Measurements from ENCODE around the gene STX3. TPM values are rescaled to one million over a fixed set of nuclear protein-coding genes. Genes with fewer than 3 reads are reported as not detected.

STX3 gene
- total and polyA plus RNA-seq, 7 donors, result 3.8 to 11.1 (median 7.3) TPM

DNA sequence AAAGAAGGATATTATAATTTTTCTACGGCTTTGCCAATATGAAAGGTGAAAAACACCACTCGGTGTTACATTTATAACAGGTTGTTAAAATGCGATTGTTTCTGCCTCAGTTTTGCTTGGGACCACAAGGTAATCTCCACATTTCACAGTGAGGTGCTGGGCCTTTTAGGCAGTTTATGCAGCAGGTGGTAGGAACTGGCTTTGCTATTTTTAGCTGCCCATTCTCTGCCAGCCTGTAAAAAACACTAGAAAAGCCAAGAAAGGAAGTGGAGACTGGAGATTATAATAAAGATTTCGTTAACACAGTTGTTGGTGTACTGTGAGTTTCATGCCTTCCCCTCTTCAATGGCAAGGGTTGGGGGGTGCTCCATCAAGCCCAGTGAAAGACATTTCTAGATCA, 63.4 kb downstream of the STX3 start:
- Histone ChIP-seq H3K27ac (no peak overlapping the region), H3K27me3 (ENCODE audit: insufficient read depth in 3 of 3, low read length in 2 of 3) (no peaks in the 10 kb centered on the region), H3K36me3 (ENCODE audit: insufficient read depth in 1 of 2, low read depth in 1 of 2) (no peaks in the 10 kb centered on the region), H3K9me3 (no peaks in the 10 kb centered on the region), H3K4me3 (no peak overlapping the region), H3K4me1 (peaks cover 7% of the 10 kb centered on the region)
- intact Hi-C loops (cut with DNase I), result no loop called here
- 59 to 70% (median 61%) methylated on average over 4 of the region's 4 CpGs for WGBS, 3 donors
- DNase-seq (no peak), ATAC-seq (no peak)
- TF ChIP-seq, protein P1, sequence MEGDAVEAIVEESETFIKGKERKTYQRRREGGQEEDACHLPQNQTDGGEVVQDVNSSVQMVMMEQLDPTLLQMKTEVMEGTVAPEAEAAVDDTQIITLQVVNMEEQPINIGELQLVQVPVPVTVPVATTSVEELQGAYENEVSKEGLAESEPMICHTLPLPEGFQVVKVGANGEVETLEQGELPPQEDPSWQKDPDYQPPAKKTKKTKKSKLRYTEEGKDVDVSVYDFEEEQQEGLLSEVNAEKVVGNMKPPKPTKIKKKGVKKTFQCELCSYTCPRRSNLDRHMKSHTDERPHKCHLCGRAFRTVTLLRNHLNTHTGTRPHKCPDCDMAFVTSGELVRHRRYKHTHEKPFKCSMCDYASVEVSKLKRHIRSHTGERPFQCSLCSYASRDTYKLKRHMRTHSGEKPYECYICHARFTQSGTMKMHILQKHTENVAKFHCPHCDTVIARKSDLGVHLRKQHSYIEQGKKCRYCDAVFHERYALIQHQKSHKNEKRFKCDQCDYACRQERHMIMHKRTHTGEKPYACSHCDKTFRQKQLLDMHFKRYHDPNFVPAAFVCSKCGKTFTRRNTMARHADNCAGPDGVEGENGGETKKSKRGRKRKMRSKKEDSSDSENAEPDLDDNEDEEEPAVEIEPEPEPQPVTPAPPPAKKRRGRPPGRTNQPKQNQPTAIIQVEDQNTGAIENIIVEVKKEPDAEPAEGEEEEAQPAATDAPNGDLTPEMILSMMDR (IDR thresholded peaks at IDR 0.05), result no peak

DNA sequence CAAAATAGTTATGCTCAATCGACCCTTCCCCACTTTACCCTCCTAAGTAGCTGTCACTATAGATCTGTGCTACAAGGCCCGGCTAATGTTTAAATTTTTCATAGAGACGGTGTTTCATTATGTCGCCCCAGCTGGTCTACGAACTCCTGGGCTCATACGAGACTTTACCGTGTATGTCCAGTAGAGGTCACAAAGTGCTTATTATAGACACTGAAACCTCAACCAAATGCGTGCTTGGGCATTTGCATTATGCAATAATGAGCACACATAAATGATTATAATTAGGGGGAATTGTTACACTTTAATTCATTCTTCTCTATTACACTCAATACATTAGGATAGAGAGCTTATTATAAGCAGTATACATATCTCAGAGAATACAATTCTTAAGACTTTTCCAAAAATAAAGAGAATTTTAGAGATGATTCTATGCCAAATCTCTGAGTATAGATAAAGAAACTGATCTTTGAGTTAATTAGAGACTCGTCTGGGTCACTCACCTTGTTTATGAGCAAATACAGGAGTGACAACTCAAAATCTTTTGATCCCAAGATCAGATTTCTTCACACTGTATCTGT, 67.9 kb downstream of the STX3 start:
- intact Hi-C loops (cut with DNase I), result no loop called here

DNA sequence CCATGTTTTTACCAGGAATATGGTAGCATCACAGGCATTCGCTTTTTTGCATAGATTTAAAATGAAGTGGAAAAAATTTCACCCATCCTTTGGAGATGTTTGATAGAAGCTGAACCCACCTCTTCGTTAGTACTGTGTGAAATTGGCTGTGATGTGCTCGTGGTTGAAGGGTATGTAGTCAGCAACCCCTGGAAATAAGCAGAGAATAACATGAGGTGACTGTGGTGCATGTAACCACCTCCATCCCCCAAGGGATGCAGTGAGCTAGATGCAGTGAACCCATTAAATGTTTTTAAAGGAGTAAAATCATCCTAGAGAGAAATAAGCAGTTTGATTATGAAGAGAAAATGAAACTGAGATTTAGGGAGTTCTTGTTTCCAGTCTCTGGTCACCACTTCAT, 74.2 kb downstream of the STX3 start:
- Histone ChIP-seq H3K9me3 (no peaks in the 10 kb centered on the region), H3K27me3 (ENCODE audit: insufficient read depth in 3 of 3, low read length in 2 of 3) (no peaks in the 10 kb centered on the region), H3K4me3 (no peak overlapping the region), H3K27ac (no peak overlapping the region), H3K36me3 (ENCODE audit: insufficient read depth in 1 of 2, low read depth in 1 of 2) (no peaks in the 10 kb centered on the region), H3K4me1 (no peaks in the 10 kb centered on the region)
- intact Hi-C loops (cut with DNase I), result no loop called here
- no peak for ATAC-seq
- WGBS, 3 donors, result 69 to 78% (median 70%) methylated on average over 3 of the region's 3 CpGs
- TF ChIP-seq, protein P1 (IDR thresholded peaks at IDR 0.05), result no peak
- no peak for DNase-seq

More for the DNA sequence above, 67.9 kb downstream of the STX3 start:
- no peak for DNase-seq
- Histone ChIP-seq H3K4me3 (no peak overlapping the region), H3K27ac (no peak overlapping the region), H3K27me3 (ENCODE audit: insufficient read depth in 3 of 3, low read length in 2 of 3) (no peaks in the 10 kb centered on the region), H3K36me3 (ENCODE audit: insufficient read depth in 1 of 2, low read depth in 1 of 2) (no peaks in the 10 kb centered on the region), H3K4me1 (peaks cover 7% of the 10 kb centered on the region), H3K9me3 (no peaks in the 10 kb centered on the region)
- WGBS, 3 donors, result 7 to 13% (median 11%) methylated on average over 9 of the region's 9 CpGs
- TF ChIP-seq, protein P1 (IDR thresholded peaks at IDR 0.05), result peak; percentile 58
- peak in 3 of 4 donors; percentile 64 to 71 (median 67) for ATAC-seq

DNA sequence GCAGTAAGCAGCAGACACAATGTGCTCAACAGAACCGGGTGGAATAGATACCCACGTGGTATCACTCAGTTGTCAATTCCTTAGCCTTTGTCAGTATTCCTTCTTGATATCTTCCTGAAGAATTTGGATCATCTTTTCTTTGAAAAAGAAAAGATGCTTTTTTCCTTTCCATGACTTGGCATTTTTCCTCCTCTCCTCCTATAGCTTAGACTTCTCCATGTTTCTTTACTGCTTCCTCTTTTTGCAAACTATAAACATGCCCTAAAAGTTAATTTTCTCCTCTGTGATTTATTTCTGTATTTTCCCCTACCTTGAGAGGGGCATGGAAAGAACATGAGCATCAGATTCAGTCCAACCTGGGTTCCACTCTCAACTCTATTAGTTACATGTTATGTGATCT, 78.4 kb downstream of the STX3 start:
- TF ChIP-seq, protein P1 (IDR thresholded peaks at IDR 0.05), result no peak
- Histone ChIP-seq H3K9me3 (no peaks in the 10 kb centered on the region), H3K27me3 (ENCODE audit: insufficient read depth in 3 of 3, low read length in 2 of 3) (no peaks in the 10 kb centered on the region), H3K4me1 (no peaks in the 10 kb centered on the region), H3K27ac (no peak overlapping the region), H3K4me3 (no peak overlapping the region), H3K36me3 (ENCODE audit: insufficient read depth in 1 of 2, low read depth in 1 of 2) (no peaks in the 10 kb centered on the region)
- ATAC-seq (no peak), DNase-seq (no peak)
- 72 to 92% (median 89%) methylated on average over 2 of the region's 2 CpGs for WGBS, 3 donors
- intact Hi-C loops (cut with DNase I), result no loop called here

DNA sequence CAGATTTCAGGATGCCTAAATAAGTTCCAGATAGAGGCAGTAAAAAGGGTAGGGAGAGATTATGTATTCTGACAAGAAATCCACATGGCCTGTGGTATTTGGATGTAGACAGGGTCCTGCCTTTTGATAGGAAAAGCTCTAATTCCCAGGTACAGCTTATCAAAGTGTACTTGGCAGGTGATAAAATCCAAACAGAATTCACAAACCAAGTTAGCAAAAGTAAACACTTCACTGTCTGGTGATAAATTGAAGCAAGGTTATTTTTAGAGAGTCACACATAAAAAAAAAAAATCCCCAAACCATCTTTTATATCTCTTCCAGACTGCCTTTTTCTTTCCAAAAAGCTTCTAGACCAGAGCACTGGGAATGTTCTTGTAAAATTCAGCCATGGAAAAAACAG, 84.4 kb downstream of the STX3 start:
- Histone ChIP-seq H3K4me3 (no peak overlapping the region), H3K36me3 (ENCODE audit: insufficient read depth in 1 of 2, low read depth in 1 of 2) (no peaks in the 10 kb centered on the region), H3K27me3 (ENCODE audit: insufficient read depth in 3 of 3, low read length in 2 of 3) (no peaks in the 10 kb centered on the region), H3K4me1 (no peaks in the 10 kb centered on the region), H3K27ac (no peak overlapping the region), H3K9me3 (no peaks in the 10 kb centered on the region)
- TF ChIP-seq, protein P1 (IDR thresholded peaks at IDR 0.05), result no peak
- intact Hi-C loops (cut with DNase I), result no loop called here
- DNase-seq, result no peak
- no peak for ATAC-seq

Data from psoas muscle (tissue), 8 donors.